Loucy (cell line): ENCODE data around the gene MOB3B.

ENCODE experiments used
- H2AFZ ChIP-seq: fragments of 200-600 bp; sonication (generic); 2 replicates; pipeline ENCODE4 v1.6.0; 2016; ENCODE audit warnings: antibody characterized with exemption, mild to moderate bottlenecking, low read length, moderate library complexity
- H3F3A ChIP-seq: fragments of 200-600 bp; 2 replicates; pipeline ENCODE4 v1.6.0; 2016; ENCODE audit warnings: antibody characterized with exemption, low read depth, mild to moderate bottlenecking
- H3K27me3 ChIP-seq: fragments of 200-600 bp; sonication (generic); 2 replicates; pipeline ENCODE4 v1.6.1; 2014; ENCODE audit warnings: low read length, mild to moderate bottlenecking; ENCODE audit not compliant: insufficient read depth, poor library complexity, severe bottlenecking
- H3K36me3 ChIP-seq: fragments of 200-600 bp; sonication (generic); 2 replicates; pipeline ENCODE4 v1.6.1; 2016; ENCODE audit warnings: low read length; ENCODE audit not compliant: insufficient read depth
- H3K4me1 ChIP-seq: fragments of 200-600 bp; sonication (generic); 2 replicates; pipeline ENCODE4 v1.5.1; 2014; ENCODE audit warnings: low read length, mild to moderate bottlenecking; ENCODE audit not compliant: insufficient read depth, poor library complexity, severe bottlenecking
- H3K4me2 ChIP-seq: fragments of 200-600 bp; sonication (generic); 2 replicates; pipeline ENCODE4 v1.6.0; 2014; ENCODE audit warnings: antibody characterized with exemption, low read length, low read depth, mild to moderate bottlenecking; ENCODE audit not compliant: poor library complexity, severe bottlenecking
- H3K4me3 ChIP-seq: fragments of 200-600 bp; sonication (generic); 2 replicates; pipeline ENCODE4 v1.5.1; 2014; ENCODE audit warnings: low read length, mild to moderate bottlenecking, mixed read lengths; ENCODE audit not compliant: poor library complexity, severe bottlenecking
- H3K79me2 ChIP-seq: fragments of 200-600 bp; sonication (generic); 2 replicates; pipeline ENCODE4 v1.6.1; 2014; ENCODE audit warnings: low read length; ENCODE audit not compliant: insufficient read depth
- H3K9ac ChIP-seq: fragments of 200-600 bp; sonication (generic); 2 replicates; pipeline ENCODE4 v1.6.0; 2014; ENCODE audit warnings: mild to moderate bottlenecking, low read depth, low read length, moderate library complexity; ENCODE audit not compliant: poor library complexity, severe bottlenecking
- H3K9me2 ChIP-seq: fragments of 200-600 bp; sonication (generic); replicated peaks from 2 replicates; pipeline ENCODE4 v1.6.1; 2016; ENCODE audit warnings: low read depth, low read length, mixed read lengths
- H3K9me3 ChIP-seq: fragments of 200-600 bp; sonication (generic); 2 replicates; pipeline ENCODE4 v1.6.1; 2014; ENCODE audit warnings: mild to moderate bottlenecking, antibody characterized with exemption, low read length, low read depth; ENCODE audit not compliant: insufficient read depth
- H4K20me1 ChIP-seq: fragments of 200-600 bp; sonication (generic); 2 replicates; pipeline ENCODE4 v1.6.0; 2014; ENCODE audit warnings: antibody characterized with exemption, low read length, mild to moderate bottlenecking; ENCODE audit not compliant: insufficient read depth, poor library complexity, severe bottlenecking
- CTCF ChIP-seq: fragments of 200-600 bp; sonication (generic); conservative IDR thresholded peaks from 2 replicates; pipeline ENCODE4 v1.5.1; 2014; ENCODE audit warnings: mild to moderate bottlenecking, antibody characterized with exemption, low read length
- EZH2phosphoT487 ChIP-seq: fragments of 200-600 bp; IDR thresholded peaks from 2 replicates; pipeline ENCODE4 v1.6.1; 2018; ENCODE audit warnings: antibody characterized with exemption, mild to moderate bottlenecking, moderate library complexity, borderline replicate concordance

MOB3B gene

DNA sequence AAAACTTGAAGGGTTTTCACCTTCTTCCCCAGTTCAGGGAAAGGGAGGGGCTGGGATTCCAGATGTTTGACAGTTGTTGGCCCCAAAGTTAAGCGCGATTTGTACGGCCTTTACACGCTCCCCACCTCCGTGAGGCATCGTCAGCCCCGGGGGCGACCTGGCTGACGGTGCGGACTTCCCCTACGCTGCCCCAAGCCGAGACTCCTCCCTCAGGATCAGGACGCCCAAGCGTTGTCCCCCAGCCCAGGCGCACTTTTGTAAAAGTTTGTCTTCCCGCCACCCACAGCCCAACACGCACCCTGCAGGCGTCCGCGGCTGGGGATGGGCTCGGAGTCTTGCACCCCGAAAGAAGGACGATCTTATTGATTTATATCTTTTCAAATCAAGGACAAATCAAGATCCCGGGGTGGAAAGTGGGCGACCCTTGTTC lies 713 bp downstream of the MOB3B start:
- peak overlapping the region; percentile 80 for H3K4me2 ChIP-seq
- no peaks in the 10 kb centered on the region for H3K36me3 ChIP-seq
- TF ChIP-seq CTCF (no peak), EZH2phosphoT487 (no peak)
- H3K9me2 ChIP-seq, result no peaks in the 10 kb centered on the region
- H3K4me3 ChIP-seq, result peak overlapping the region; percentile 79
- H3K4me1 ChIP-seq, result no peaks in the 10 kb centered on the region
- H3K79me2 ChIP-seq, result no peaks in the 10 kb centered on the region
- no peaks in the 10 kb centered on the region for H3K9me3 ChIP-seq
- H4K20me1 ChIP-seq, result no peaks in the 10 kb centered on the region
- no peaks in the 10 kb centered on the region for H3F3A ChIP-seq
- peak overlapping the region; percentile 64 for H3K9ac ChIP-seq
- H3K27me3 ChIP-seq, result peaks cover 15% of the 10 kb centered on the region
- peak overlapping the region; percentile 93 for H2AFZ ChIP-seq

DNA sequence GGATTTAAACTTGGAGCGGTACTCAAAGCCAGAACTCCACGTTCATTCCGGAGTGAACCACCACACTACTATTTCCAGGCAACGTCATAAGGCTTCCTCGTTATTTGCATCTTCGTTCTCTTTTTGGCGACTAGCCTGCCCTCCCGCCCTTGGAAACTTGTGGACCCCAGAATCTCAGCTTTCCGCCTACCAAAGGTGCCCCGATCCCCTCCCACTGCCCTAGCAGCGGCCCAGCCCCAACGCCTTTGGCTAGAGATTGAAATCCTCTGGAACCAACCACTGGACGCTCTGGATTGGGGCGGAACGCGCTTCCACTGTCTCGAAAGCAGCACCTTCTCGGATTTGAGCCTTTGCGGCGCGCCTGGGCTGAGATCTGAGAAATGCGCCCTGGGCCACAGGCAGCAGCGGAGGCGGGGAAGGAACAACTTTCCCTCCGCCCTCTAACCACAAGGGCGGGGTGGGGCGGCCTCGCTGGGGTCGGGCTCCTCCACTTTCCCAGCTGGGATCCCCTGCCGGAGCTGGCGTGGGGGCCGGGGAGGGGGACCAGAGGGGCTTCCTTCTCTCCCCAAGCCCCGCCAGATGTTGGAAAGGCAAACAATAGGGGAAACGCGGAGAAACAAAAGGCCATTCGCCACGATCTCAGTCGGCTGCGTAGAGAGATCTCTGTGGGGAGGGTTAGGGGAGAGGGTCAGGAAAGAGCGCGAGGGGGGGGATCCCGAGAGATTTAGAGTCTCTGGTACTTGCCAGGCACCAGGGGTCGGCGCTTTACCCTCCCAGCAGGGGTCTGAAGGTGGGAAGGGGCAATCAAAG lies 1.3 kb downstream of the MOB3B start:
- Histone ChIP-seq H3K4me2 (peak overlapping the region; percentile 80), H3K36me3 (no peaks in the 10 kb centered on the region), H3K9me3 (no peaks in the 10 kb centered on the region), H3K79me2 (no peaks in the 10 kb centered on the region), H3K27me3 (peaks cover 15% of the 10 kb centered on the region), H3K9ac (peak overlapping the region; percentile 64), H3K9me2 (no peaks in the 10 kb centered on the region), H3K4me1 (no peaks in the 10 kb centered on the region), H2AFZ (peak overlapping the region; percentile 93), H3K4me3 (peak overlapping the region; percentile 79), H3F3A (no peaks in the 10 kb centered on the region), H4K20me1 (no peaks in the 10 kb centered on the region)
- TF ChIP-seq EZH2phosphoT487, result no peak
- no peak for TF ChIP-seq CTCF

DNA sequence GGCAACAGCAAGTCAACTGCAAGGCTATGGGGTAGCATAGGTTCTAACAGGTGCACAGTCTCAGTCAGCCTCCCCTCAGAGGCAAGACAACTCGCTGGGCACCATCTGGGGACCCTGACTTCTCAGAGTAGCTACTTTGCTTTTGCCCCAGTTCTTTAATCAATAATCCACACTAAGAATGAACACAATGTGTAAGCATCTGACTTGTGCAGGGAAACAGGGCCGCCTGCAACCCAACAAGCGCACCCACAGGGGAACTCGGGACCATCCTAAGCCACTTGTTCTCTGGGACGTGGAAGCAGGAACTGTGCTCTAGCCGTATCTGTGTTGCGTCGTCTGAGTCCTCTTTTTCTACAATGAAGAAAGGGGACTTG lies 1.9 kb downstream of the MOB3B start:
- no peaks in the 10 kb centered on the region for H3K36me3 ChIP-seq
- H3K4me1 ChIP-seq, result no peaks in the 10 kb centered on the region
- peaks cover 15% of the 10 kb centered on the region for H3K27me3 ChIP-seq
- H2AFZ ChIP-seq, result no peak overlapping the region
- no peaks in the 10 kb centered on the region for H3K9me2 ChIP-seq
- H3K9me3 ChIP-seq, result no peaks in the 10 kb centered on the region
- H3K4me3 ChIP-seq, result peak overlapping the region; percentile 79
- peak overlapping the region; percentile 80 for H3K4me2 ChIP-seq
- no peaks in the 10 kb centered on the region for H3F3A ChIP-seq
- TF ChIP-seq EZH2phosphoT487, result no peak
- no peak for TF ChIP-seq CTCF
- no peaks in the 10 kb centered on the region for H3K79me2 ChIP-seq
- H3K9ac ChIP-seq, result no peak overlapping the region
- no peaks in the 10 kb centered on the region for H4K20me1 ChIP-seq
